GM23248 (cell line): Measurements from ENCODE around the gene DOP1A. TPM values are rescaled to one million over a fixed set of nuclear protein-coding genes. Genes with fewer than 3 reads are reported as not detected.

Source experiments
- DNase-seq: peaks from one replicate; pipeline ENCODE4 v3.0.0-alpha.2; 2015
- H2AFZ ChIP-seq: fragments of 200-600 bp; sonication (generic); 2 replicates; pipeline ENCODE4 v1.6.1; 2016; ENCODE audit warnings: antibody characterized with exemption
- H3F3A ChIP-seq: fragments of 200-600 bp; sonication (generic); 2 replicates; pipeline ENCODE4 v1.6.1; 2016; ENCODE audit warnings: mild to moderate bottlenecking, antibody characterized with exemption, mixed run types; ENCODE audit not compliant: insufficient read depth
- H3K27ac ChIP-seq: fragments of 200-600 bp; sonication (generic); 2 replicates; pipeline ENCODE4 v1.5.1; 2016; ENCODE audit warnings: mild to moderate bottlenecking
- H3K27me3 ChIP-seq: fragments of 200-600 bp; sonication (generic); replicated peaks from 2 replicates; pipeline ENCODE4 v1.6.1; 2016; ENCODE audit warnings: mild to moderate bottlenecking; ENCODE audit not compliant: insufficient read depth
- H3K36me3 ChIP-seq: fragments of 200-600 bp; sonication (generic); 2 replicates; pipeline ENCODE4 v1.6.1; 2016; ENCODE audit warnings: low read depth, mild to moderate bottlenecking
- H3K4me1 ChIP-seq: fragments of 200-600 bp; sonication (generic); 2 replicates; pipeline ENCODE4 v1.6.1; 2016; ENCODE audit warnings: mild to moderate bottlenecking; ENCODE audit not compliant: insufficient read depth
- H3K4me2 ChIP-seq: fragments of 200-600 bp; sonication (generic); one replicate; pipeline ENCODE4 v1.6.1; 2016; ENCODE audit warnings: mild to moderate bottlenecking; ENCODE audit not compliant: unreplicated experiment
- H3K4me3 ChIP-seq: fragments of 200-600 bp; sonication (generic); 2 replicates; pipeline ENCODE4 v1.5.1; 2016; ENCODE audit warnings: mild to moderate bottlenecking
- H3K79me2 ChIP-seq: fragments of 200-600 bp; sonication (generic); 2 replicates; pipeline ENCODE4 v1.6.1; 2016; ENCODE audit warnings: mild to moderate bottlenecking; ENCODE audit not compliant: insufficient read depth
- H3K9ac ChIP-seq: fragments of 200-600 bp; sonication (generic); 2 replicates; pipeline ENCODE4 v1.6.1; 2016; ENCODE audit warnings: mild to moderate bottlenecking
- H3K9me2 ChIP-seq: fragments of 200-600 bp; sonication (generic); 2 replicates; pipeline ENCODE4 v1.6.1; 2016; ENCODE audit warnings: mixed run types, mild to moderate bottlenecking, moderate library complexity; ENCODE audit not compliant: insufficient read depth
- H3K9me3 ChIP-seq: fragments of 200-600 bp; sonication (generic); one replicate; pipeline ENCODE4 v1.6.1; 2017; ENCODE audit warnings: low read depth
- H4K20me1 ChIP-seq: fragments of 200-600 bp; sonication (generic); 2 replicates; pipeline ENCODE4 v1.6.0; 2016; ENCODE audit not compliant: insufficient read depth
- EZH2 ChIP-seq: fragments of 200-600 bp; sonication (generic); IDR thresholded peaks from 2 replicates; pipeline ENCODE4 v1.6.1; 2018; ENCODE audit warnings: antibody characterized with exemption, mild to moderate bottlenecking; ENCODE audit not compliant: insufficient read depth, poor library complexity, severe bottlenecking
- EZH2phosphoT487 ChIP-seq: fragments of 200-600 bp; sonication (generic); IDR thresholded peaks from 2 replicates; pipeline ENCODE4 v1.6.1; 2018; ENCODE audit warnings: antibody characterized with exemption, moderate library complexity, mild to moderate bottlenecking, low read depth; ENCODE audit not compliant: insufficient read depth
- WGBS, 2 experiments: methylation state at CpG; one replicate each; pipeline ENCODE4 v1.1.6; 2015 to 2017; ENCODE audit warnings: low lambda C conversion rate in 2 of 2, low coverage in 1 of 2; ENCODE audit errors: missing lambda C conversion rate in 2 of 2; 5-methylcytosine and 5-hydroxymethylcytosine counted together
- in situ Hi-C: fragments of 300-500 bp; cut with MboI; formaldehyde crosslinking; loops from 2 replicates; pipeline ENCODE4 v1.15.0; 2020
- polyA plus RNA-seq: library from polyadenylated mRNA; unstranded; fragments of >200 nt; fragmentation: Nextera tagmentation; extraction: Ambion mirVana; gene quantifications from 2 replicates; pipeline ENCODE4 v1.2.1, GENCODE V29; 2016
- total RNA-seq: library from RNA; depleted of rRNA; stranded (reverse); fragments of >200 nt; shearing (Covaris generic); gene quantifications from 2 replicates; pipeline ENCODE4 v1.2.3, GENCODE V29; 2014

Gene DOP1A
- total and polyA plus RNA-seq, 2 experiments from 2014 or later = 3.5 to 18.2 TPM

- in situ Hi-C loops = no loop called here
- TF ChIP-seq EZH2 (no peak), EZH2phosphoT487 (no peak)
- Histone ChIP-seq H3K9me3 (no peaks in the 10 kb centered on the region), H3K27ac (no peak overlapping the region), H3K4me3 (no peak overlapping the region), H3K9me2 (no peaks in the 10 kb centered on the region), H3K36me3 (peaks cover 24% of the 10 kb centered on the region), H3F3A (no peaks in the 10 kb centered on the region), H3K27me3 (no peaks in the 10 kb centered on the region), H4K20me1 (no peaks in the 10 kb centered on the region), H3K4me1 (peaks cover 11% of the 10 kb centered on the region; the same call in 1 of the 2 replicates), H3K9ac (no peak overlapping the region), H3K79me2 (no peaks in the 10 kb centered on the region), H2AFZ (no peak overlapping the region), H3K4me2 (no peak overlapping the region)
- 97 to 98% methylated on average over 2 of the region's 2 CpGs for WGBS, 2 experiments
- no peak for DNase-seq
These were observed 58.8 kb downstream of the DOP1A start for GRCh38 chr6:83126223-83126622.

- no peaks in the 10 kb centered on the region for H3K9me3 ChIP-seq
- H3K27ac ChIP-seq = no peak overlapping the region
- no peaks in the 10 kb centered on the region for H3K9me2 ChIP-seq
- H3K9ac ChIP-seq = no peak overlapping the region
- in situ Hi-C loops = no loop called here
- H3K27me3 ChIP-seq = no peaks in the 10 kb centered on the region
- peaks cover 30% of the 10 kb centered on the region for H3K36me3 ChIP-seq
- TF ChIP-seq EZH2phosphoT487 (no peak), EZH2 (no peak)
- no peak overlapping the region for H3K4me3 ChIP-seq
- no peak overlapping the region for H3K4me2 ChIP-seq
- no peaks in the 10 kb centered on the region for H3F3A ChIP-seq
- no peak for DNase-seq
- H2AFZ ChIP-seq = no peak overlapping the region
- no peaks in the 10 kb centered on the region for H3K79me2 ChIP-seq
- no peaks in the 10 kb centered on the region for H4K20me1 ChIP-seq
- peaks cover 11% of the 10 kb centered on the region; the same call in 1 of the 2 replicates for H3K4me1 ChIP-seq
- 96% methylated on average over 5 of the region's 5 CpGs for WGBS, 2 experiments
These were observed 59.3 kb downstream of the DOP1A start for GRCh38 chr6:83126807-83127206.

- no peaks in the 10 kb centered on the region for H3K9me3 ChIP-seq
- in situ Hi-C loops = no loop called here
- WGBS, 2 experiments = 95% methylated on average over 5 of the region's 5 CpGs
These were observed 59.8 kb downstream of the DOP1A start for GRCh38 chr6:83127258-83127657.

GRCh38 chr6:83127976-83128375 lies 60.5 kb downstream of the DOP1A start:
- 95 to 98% methylated on average over 2 of the region's 2 CpGs for WGBS, 2 experiments
- Histone ChIP-seq H3K27me3 (no peaks in the 10 kb centered on the region), H3K9ac (no peak overlapping the region), H4K20me1 (no peaks in the 10 kb centered on the region), H3F3A (no peaks in the 10 kb centered on the region), H3K4me3 (no peak overlapping the region), H2AFZ (no peak overlapping the region), H3K4me2 (no peak overlapping the region), H3K36me3 (peaks cover 35% of the 10 kb centered on the region), H3K9me3 (no peaks in the 10 kb centered on the region), H3K9me2 (no peaks in the 10 kb centered on the region), H3K79me2 (no peaks in the 10 kb centered on the region), H3K27ac (no peak overlapping the region), H3K4me1 (peaks cover 11% of the 10 kb centered on the region; the same call in 1 of the 2 replicates)
- peak; percentile 45 for DNase-seq
- in situ Hi-C loops = no loop called here
- TF ChIP-seq EZH2 (no peak), EZH2phosphoT487 (no peak)

More at GRCh38 chr6:83127258-83127657, 59.8 kb downstream of the DOP1A start:
- Histone ChIP-seq H3K27ac (no peak overlapping the region), H2AFZ (no peak overlapping the region), H3K36me3 (peaks cover 33% of the 10 kb centered on the region), H3F3A (no peaks in the 10 kb centered on the region), H3K4me2 (no peak overlapping the region), H3K4me1 (peaks cover 11% of the 10 kb centered on the region; the same call in 1 of the 2 replicates), H3K79me2 (no peaks in the 10 kb centered on the region), H3K9ac (no peak overlapping the region), H3K4me3 (no peak overlapping the region), H3K9me2 (no peaks in the 10 kb centered on the region), H3K27me3 (no peaks in the 10 kb centered on the region), H4K20me1 (no peaks in the 10 kb centered on the region)
- TF ChIP-seq EZH2 = no peak
- no peak for TF ChIP-seq EZH2phosphoT487
- DNase-seq = no peak

GRCh38 chr6:83132121-83132520 lies 64.7 kb downstream of the DOP1A start:
- DNase-seq = no peak
- in situ Hi-C loops = no loop called here
- Histone ChIP-seq H3K27ac (no peak overlapping the region), H3K79me2 (no peaks in the 10 kb centered on the region), H3K4me2 (no peak overlapping the region), H3K4me3 (no peak overlapping the region), H3K36me3 (peaks cover 29% of the 10 kb centered on the region), H3K27me3 (no peaks in the 10 kb centered on the region), H3K9me2 (no peaks in the 10 kb centered on the region), H2AFZ (no peak overlapping the region), H3K9ac (no peak overlapping the region), H3K9me3 (no peaks in the 10 kb centered on the region), H3K4me1 (peaks cover 11% of the 10 kb centered on the region; the same call in 1 of the 2 replicates), H4K20me1 (no peaks in the 10 kb centered on the region), H3F3A (no peaks in the 10 kb centered on the region)
- TF ChIP-seq EZH2phosphoT487 (no peak), EZH2 (no peak)
- 90 to 94% methylated on average over 3 of the region's 3 CpGs for WGBS, 2 experiments
